Kidney (tissue), 22 donors: ENCODE measurements around the gene GOLGA6C. TPM values are rescaled to one million over a fixed set of nuclear protein-coding genes. Genes with fewer than 3 reads are reported as not detected.
"Not testable (repeated sequence)": the region's sequence is repeated elsewhere in the genome, so short reads cannot be mapped to it uniquely, and the experiment has no call there.

Experiments used
- DNase-seq, 5 donors: peaks; one replicate each; pipeline ENCODE4 v3.0.0-alpha.2; 2013 to 2020
- FAIRE-seq: peaks from 2 replicates; lab custom pipeline; 2012; peaks lifted over from hg19 to GRCh38; lab: Jason Lieb, UNC
- H3K27ac ChIP-seq, 2 donors: one replicate each; pipeline ENCODE4 v1.7.0; 2013; ENCODE audit warnings: low read depth in 2 of 2, low read length in 2 of 2, inconsistent platforms in 1 of 2
- H3K27me3 ChIP-seq: one replicate; pipeline ENCODE4 v1.7.1; 2013; ENCODE audit warnings: low read length, inconsistent platforms; ENCODE audit not compliant: control insufficient read depth, insufficient read depth
- H3K36me3 ChIP-seq, 3 donors: one replicate each; pipeline versions ENCODE4 v1.7.0 to v1.7.1; 2013; ENCODE audit warnings: low read length in 3 of 3, control low read depth in 1 of 3, inconsistent platforms in 1 of 3; ENCODE audit not compliant: insufficient read depth in 3 of 3, control insufficient read depth in 2 of 3
- H3K4me1 ChIP-seq, 3 donors: one replicate each; pipeline versions ENCODE4 v1.7.0 to v1.7.1; 2013; ENCODE audit warnings: low read length in 3 of 3, inconsistent platforms in 1 of 3, low read depth in 1 of 3; ENCODE audit not compliant: control insufficient read depth in 2 of 3, insufficient read depth in 2 of 3
- H3K4me3 ChIP-seq, 3 donors: one replicate each; pipeline versions ENCODE4 v1.7.0 to v1.8.1; 2013; ENCODE audit warnings: low read length in 3 of 3, control low read depth in 1 of 3, inconsistent platforms in 1 of 3
- H3K9ac ChIP-seq, 3 donors: one replicate each; pipeline versions ENCODE4 v1.7.0 to v1.7.1; 2013; ENCODE audit warnings: low read length in 3 of 3, control low read depth in 1 of 3, inconsistent platforms in 1 of 3
- H3K9me3 ChIP-seq, 3 donors: one replicate each; pipeline versions ENCODE4 v1.7.0 to v1.7.1; 2013; ENCODE audit warnings: low read length in 3 of 3, control low read depth in 1 of 3, inconsistent platforms in 1 of 3; ENCODE audit not compliant: control insufficient read depth in 2 of 3, insufficient read depth in 1 of 3
- intact Hi-C: fragments of 100-400 bp; cut with DNase I; formaldehyde crosslinking; loops from one replicate; pipeline ENCODE4 v1.11.1; 2022
- long read RNA-seq, 10 donors: library from polyadenylated mRNA in 1 of 10; unstranded in 1 of 10; transcript quantifications; one replicate each; pipeline ENCODE4 v2.0.0 and lab custom pipeline, GENCODE V29; 2021 to 2026
- polyA plus RNA-seq: library from polyadenylated mRNA; stranded (reverse); fragments of 350-450 nt; fragmentation: Illumina TruSeq; extraction: RNeasy Lipid Tissue Mini Kit (QIAGEN cat#74804); gene quantifications from one replicate; pipeline ENCODE4 v1.2.3, GENCODE V29; 2014; ENCODE audit warnings: low read depth, low replicate concordance; ENCODE audit not compliant: insufficient read depth
- total RNA-seq: library from RNA; stranded (reverse); fragmentation: NEBNext Ultra II Directional; extraction: Animal tissue kit (Norgen Biotek cat#: 25700); gene quantifications from one replicate; pipeline ENCODE4 v1.2.1, GENCODE V29; 2021
- TF ChIP-seq, protein P1 (sequence below): IDR thresholded peaks from 3 replicates; pipeline ENCODE4 v1.5.1; 2012; ENCODE audit warnings: mild to moderate bottlenecking, moderate library complexity, borderline replicate concordance; ENCODE audit not compliant: insufficient read depth; ENCODE audit errors: extremely low read depth
- donor health status: control.
- donor health status: control.
- donor health status: control.
- donor health status: control.
- donor health status: control.
- donor health status: DM: yes; HTN: yes; CAD: no.
- donor health status: Normal renal cell carcinoma (clear cell type).

The GOLGA6C gene, protein sequence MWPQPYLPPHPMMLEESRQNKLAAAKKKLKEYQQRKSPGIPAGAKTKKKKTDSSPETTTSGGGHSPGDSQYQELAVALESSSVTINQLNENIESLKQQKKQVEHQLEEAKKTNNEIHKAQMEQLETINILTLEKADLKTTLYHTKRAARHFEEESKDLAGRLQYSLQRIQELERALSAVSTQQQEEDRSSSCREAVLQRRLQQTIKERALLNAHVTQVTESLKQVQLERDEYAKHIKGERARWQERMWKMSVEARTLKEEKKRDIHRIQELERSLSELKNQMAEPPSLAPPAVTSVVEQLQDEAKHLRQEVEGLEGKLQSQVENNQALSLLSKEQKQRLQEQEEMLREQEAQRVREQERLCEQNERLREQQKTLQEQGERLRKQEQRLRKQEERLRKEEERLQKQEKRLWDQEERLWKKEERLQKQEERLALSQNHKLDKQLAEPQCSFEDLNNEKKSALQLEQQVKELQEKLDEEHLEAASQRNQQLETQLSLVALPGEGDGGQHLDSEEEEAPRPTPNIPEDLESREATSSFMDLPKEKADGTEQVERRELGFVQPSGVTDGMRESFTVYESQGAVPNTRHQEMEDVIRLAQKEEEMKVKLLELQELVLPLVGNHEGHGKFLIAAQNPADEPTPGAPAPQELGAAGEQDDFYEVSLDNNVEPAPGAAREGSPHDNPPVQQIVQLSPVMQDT
- not detected for total RNA-seq
- not detected for polyA plus RNA-seq
- long read RNA-seq, donor 1: 0 reads
- long read RNA-seq, donor 2: 0 reads
- long read RNA-seq, donor 3: 0 reads
- long read RNA-seq, donor 4: 0 reads
- long read RNA-seq, donor 5: 0 reads
- long read RNA-seq, donor 6: 0 reads
- long read RNA-seq, donor 7: 0 reads
- long read RNA-seq, donor 8: 0 reads
- long read RNA-seq, donor 9: 0 reads
- long read RNA-seq, donor 10: 0 reads

DNA sequence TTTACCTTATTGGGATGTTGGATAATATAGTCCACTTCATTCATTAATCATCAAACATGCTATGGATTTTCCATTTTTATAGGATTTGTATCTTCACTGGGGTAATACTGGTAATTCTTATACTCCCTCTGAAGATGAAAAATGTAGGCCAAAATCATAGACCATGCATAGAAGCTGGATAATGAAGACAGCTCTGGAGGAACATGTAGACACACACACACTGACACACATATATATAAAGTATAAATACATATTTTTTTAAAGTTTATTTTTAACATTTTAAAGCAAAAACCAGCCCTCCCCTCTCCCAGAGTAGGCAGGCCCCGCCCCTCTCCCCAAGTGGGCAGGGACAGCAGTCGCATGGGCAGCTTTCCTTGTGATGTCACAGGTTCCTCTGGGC, at the start of gene GOLGA6C:
GOLGA6C (plus strand) TSS at position 301 of the 400 bp plus-strand sequence. CDS start 265 bp downstream, outside the sequence.
- not testable (repeated sequence) for FAIRE-seq

DNA sequence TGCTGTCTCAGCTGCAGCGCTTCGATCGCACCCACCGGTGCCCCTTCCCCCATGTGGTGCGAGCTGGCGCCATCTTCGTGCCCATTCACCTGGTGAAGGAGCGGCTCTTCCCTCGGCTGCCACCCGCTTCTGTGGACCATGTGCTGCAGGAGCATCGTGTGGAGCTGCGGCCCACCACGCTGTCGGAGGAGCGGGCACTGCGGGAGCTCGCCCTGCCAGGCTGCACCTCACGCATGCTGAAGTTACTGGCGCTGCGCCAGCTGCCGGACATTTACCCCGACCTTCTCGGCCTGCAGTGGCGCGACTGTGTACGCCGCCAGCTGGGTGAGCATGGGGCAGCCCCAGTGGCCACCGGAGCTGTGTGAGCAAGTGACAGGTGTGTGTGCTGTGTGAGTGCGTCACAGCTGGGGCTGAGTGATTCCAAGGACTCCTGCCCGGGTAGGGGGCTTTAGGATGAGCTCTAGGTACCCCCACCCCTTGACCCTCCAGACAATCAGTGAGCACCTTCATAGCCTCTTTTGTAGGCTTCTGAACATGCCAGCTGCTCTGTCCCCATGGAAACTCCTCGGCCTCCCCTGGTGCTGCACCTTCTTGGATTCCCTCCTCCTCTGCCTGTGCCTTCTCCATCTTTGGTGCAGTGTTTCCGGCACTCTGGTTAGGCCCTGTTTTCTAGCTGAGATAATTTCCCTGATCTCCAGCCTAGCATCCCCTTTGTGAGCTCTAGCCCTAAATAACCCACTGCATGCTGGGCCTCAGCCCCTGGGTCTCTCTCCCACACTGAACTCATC, 49.4 kb upstream of the GOLGA6C start:
- H3K9me3 ChIP-seq: no peaks in the 10 kb centered on the region
- no peak overlapping the region for H3K4me3 ChIP-seq
- H3K9ac ChIP-seq: no peak overlapping the region
- DNase-seq (no peak), FAIRE-seq (no peak)
- no peak overlapping the region for H3K27ac ChIP-seq
- no peaks in the 10 kb centered on the region for H3K27me3 ChIP-seq
- TF ChIP-seq, protein P1, sequence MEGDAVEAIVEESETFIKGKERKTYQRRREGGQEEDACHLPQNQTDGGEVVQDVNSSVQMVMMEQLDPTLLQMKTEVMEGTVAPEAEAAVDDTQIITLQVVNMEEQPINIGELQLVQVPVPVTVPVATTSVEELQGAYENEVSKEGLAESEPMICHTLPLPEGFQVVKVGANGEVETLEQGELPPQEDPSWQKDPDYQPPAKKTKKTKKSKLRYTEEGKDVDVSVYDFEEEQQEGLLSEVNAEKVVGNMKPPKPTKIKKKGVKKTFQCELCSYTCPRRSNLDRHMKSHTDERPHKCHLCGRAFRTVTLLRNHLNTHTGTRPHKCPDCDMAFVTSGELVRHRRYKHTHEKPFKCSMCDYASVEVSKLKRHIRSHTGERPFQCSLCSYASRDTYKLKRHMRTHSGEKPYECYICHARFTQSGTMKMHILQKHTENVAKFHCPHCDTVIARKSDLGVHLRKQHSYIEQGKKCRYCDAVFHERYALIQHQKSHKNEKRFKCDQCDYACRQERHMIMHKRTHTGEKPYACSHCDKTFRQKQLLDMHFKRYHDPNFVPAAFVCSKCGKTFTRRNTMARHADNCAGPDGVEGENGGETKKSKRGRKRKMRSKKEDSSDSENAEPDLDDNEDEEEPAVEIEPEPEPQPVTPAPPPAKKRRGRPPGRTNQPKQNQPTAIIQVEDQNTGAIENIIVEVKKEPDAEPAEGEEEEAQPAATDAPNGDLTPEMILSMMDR: no peak
- peaks cover 0 to 24% (median 17%) of the 10 kb centered on the region in 3 donors for H3K36me3 ChIP-seq
- H3K4me1 ChIP-seq: peaks cover 0 to 10% (median 6%) of the 10 kb centered on the region in 3 donors
- intact Hi-C loops: loop anchor here (5.0 kb wide), 1 partner anchor 181 kb away; no protein-coding TSS in a partner anchor

More for the DNA sequence above, at the start of gene GOLGA6C:
- H3K27me3 ChIP-seq, DNase-seq, H3K4me1 ChIP-seq, H3K9ac ChIP-seq, intact Hi-C loops, H3K36me3 ChIP-seq, H3K9me3 ChIP-seq, H3K4me3 ChIP-seq, H3K27ac ChIP-seq: not testable (repeated sequence)

DNA sequence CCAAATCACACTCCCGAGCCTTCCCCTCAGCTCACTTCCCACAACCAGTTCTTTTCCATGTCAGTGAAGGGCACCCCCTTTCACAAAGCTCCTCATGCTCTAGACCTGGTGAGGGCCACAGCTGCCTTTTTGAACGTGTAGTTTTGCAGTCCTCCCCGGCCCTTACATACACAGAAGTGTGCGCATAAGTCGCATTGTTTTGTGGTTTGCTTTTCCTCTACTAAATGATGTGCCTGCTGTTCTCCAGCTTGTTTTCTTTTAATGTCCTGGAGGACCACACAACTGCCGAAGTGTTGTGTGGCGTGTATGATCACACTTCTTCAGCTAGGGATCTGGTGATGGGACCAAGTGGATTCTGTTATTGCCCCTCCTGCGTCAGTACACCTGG, 48.9 kb upstream of the GOLGA6C start:
- TF ChIP-seq, protein P1: no peak
- no peak overlapping the region for H3K27ac ChIP-seq
- no peaks in the 10 kb centered on the region for H3K27me3 ChIP-seq
- no peak for DNase-seq
- H3K4me3 ChIP-seq: no peak overlapping the region
- no peak overlapping the region for H3K9ac ChIP-seq
- intact Hi-C loops: loop anchor here (5.0 kb wide), 1 partner anchor 182 kb away; no protein-coding TSS in a partner anchor
- H3K9me3 ChIP-seq: no peaks in the 10 kb centered on the region
- FAIRE-seq: no peak
- H3K36me3 ChIP-seq: peaks cover 0 to 24% (median 17%) of the 10 kb centered on the region in 3 donors
- peaks cover 0 to 6% (median 5%) of the 10 kb centered on the region in 3 donors for H3K4me1 ChIP-seq
